NCI-H1930 (cell line): Measurements from ENCODE around the gene WFDC11.
"Not testable (repeated sequence)": the region's sequence is repeated elsewhere in the genome, so short reads cannot be mapped to it uniquely, and the experiment has no call there.

Experiments
- DNase-seq, 2 experiments: peaks; one replicate each; lab custom pipeline; 2025; lab: John Stamatoyannopoulos, UW

WFDC11 gene

DNA sequence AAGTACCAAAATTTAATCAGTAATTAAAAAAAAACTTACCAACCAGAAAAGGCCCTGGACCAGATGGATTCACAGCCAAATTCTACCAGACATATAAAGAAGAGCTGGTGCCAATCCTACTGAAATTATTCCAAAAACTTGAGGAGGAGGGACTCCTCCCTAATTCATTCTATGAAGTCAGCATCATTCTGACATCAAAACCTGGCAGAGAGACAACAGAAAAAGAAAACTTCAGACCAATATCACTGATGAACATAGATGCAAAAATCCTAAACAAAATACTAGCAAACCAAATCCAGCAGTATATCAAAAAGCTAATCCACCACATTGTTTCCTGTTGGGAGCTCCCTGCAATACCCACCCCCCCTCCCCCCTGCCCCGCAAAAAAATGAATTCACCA is at the start of gene WFDC11:
WFDC11 (minus strand) TSS at position 101 of the 400 bp plus-strand sequence. CDS start 19,639 bp downstream, outside the sequence.
- DNase-seq, result no peak

- DNase-seq, result not testable (repeated sequence)
Measured at GRCh38 chr20:45716141-45716688, 46.2 kb upstream of the WFDC11 start.

DNA sequence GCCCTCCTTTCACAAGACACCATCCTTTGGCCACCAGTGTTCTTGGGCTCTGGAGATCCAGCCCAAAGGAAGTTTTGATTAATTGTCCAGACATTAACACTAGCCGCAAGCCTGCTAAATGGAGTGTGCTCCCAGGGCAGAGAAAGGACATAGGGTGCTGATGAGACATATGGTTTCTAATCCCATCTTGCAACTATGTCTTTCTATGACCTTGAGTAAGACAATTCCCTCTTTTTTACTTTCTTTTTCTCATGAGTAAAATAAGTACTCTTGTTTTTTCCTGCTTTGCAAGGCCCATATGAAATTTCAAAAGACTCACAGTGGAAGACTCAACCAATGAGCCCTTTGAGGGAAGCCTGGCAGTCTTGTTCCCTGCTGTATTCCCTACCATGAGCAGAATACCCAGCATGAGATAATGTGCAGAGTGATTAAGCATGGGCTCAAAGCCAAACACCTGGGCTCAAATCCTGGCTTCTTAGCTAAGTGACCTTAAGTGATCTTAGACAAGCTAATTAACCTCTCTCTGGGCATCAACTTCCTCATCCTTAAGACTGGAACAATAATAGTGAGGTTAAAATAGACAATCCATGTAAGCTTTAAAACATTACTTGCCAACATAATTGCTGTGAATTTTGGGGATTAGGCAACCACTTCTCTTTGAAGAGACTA is 35.1 kb upstream of the WFDC11 start, which contains the start of gene WFDC10B:
WFDC10B (minus strand) TSS at position 51 of the 669 bp plus-strand sequence. CDS start 19,027 bp downstream, outside the sequence.
- DNase-seq, result no peak

GRCh38 chr20:45701873-45702272 is 31.8 kb upstream of the WFDC11 start, which contains the start of gene WFDC13:
Gene WFDC13, plus strand, starts transcription at chr20:45702038. Its CDS starts 86 bp downstream, at chr20:45702124.
- DNase-seq, result no peak

DNA sequence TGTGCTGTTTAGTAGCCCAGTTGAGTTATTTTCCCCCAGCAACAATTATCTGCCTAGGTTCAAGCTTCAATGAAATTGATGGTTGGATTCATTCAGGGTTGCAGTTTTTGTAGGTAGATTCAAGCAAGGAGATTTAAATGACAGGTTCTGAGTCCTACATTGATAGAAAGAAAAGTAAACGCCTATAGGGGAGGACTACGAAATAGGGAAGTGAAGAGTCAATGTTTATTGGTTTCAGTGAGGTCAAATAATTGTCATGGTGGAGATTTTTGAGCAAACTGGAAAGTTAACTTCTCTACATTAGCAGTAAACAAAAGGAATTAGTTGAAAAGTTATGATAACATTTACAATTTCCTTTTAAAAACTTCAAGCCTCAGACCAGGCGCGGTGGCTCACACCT is 31.1 kb upstream of the WFDC11 start:
- DNase-seq, result no peak

DNA sequence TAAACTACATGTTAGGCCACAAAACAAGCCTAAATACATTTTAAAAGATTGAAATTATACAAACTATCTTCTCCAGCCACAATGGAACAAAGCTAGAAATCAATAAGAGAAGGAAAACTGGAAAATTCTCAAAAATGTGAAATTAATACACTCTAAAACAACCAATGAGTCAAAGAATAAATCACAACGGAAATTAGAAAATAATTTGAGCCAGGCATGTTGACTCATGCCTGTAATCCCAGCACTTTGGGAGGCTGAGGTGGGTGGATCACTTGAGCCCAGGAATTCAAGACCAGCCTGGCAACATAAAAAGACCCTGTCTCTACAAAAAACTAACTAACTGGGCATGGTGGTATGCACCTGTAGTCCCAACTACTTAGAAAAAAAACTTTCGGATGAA is 25.5 kb upstream of the WFDC11 start:
- DNase-seq, result no peak

GRCh38 chr20:45693346-45693745 is 23.3 kb upstream of the WFDC11 start:
- not testable (repeated sequence) for DNase-seq

- DNase-seq, result no peak
Measured at GRCh38 chr20:45685896-45686295, 15.9 kb upstream of the WFDC11 start.

GRCh38 chr20:45679650-45680049 is 9.6 kb upstream of the WFDC11 start:
- DNase-seq, result no peak

- DNase-seq, result no peak
Measured at GRCh38 chr20:45672765-45673164, 2.7 kb upstream of the WFDC11 start.

DNA sequence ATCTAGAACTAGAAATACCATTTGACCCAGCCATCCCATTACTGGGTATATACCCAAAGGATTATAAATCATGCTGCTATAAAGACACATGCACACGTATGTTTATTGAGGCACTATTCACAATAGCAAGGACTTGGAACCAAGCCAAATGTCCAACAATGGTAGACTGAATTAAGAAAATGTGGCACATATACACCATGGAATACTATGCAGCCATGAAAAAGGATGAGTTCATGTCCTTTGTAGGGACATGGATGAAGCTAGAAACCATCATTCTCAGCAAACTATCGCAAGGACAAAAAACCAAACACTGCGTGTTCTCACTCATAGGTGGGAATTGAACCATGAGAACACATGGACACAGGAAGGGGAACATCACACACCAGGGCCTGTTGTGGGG is 13.0 kb downstream of the WFDC11 start:
- not testable (repeated sequence) for DNase-seq

DNA sequence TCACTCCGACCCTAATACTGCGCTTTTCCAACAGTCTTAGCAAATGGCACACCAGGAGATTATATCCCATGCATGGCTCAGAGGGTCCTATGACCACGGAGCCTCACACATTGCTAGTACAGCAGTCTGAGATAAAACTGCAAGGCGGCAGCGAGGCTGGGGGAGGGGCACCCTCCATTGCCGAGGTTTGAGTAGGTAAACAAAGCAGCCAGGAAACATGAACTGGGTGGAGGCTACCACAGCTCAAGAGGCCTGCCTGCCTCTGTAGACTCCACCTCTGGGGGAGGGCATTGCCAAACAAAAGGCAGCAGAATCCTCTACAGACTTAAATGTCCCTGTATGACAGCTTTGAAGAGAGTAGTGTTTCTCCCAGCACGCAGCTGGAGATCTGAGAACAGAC is 18.3 kb downstream of the WFDC11 start:
- DNase-seq, result not testable (repeated sequence)

GRCh38 chr20:45649312-45649863 is 20.7 kb downstream of the WFDC11 start:
- DNase-seq, result no peak

DNA sequence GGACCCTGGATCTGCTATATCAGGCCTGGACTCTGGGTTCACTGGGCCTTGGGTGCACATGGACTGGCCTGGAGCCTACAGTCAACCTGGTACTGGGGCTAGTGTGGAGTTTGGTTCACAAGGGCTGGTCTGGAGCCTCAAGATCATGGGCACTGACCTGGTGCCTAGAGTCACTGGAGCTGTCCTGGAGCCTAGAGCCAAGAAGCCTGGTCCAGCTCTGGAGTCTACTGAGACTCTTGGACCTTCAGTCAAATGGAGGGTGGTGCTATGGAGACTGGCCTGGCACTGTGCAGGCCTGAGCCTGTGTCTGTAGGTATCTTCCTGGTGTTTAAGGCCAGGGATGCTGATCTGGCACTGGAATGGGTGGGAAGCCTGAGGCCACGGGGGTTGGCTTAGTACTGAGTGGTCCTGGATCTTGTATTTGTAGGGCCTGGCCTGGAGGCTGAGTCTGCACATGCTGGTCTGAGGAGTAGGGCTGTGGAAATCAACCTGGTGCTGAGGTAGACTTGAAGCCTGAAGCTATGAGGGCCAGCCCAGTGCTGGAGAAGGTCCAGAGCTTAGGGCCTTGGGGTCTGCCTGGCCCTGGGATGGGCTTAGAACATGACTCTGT is 22.5 kb downstream of the WFDC11 start:
- DNase-seq, result no peak

DNA sequence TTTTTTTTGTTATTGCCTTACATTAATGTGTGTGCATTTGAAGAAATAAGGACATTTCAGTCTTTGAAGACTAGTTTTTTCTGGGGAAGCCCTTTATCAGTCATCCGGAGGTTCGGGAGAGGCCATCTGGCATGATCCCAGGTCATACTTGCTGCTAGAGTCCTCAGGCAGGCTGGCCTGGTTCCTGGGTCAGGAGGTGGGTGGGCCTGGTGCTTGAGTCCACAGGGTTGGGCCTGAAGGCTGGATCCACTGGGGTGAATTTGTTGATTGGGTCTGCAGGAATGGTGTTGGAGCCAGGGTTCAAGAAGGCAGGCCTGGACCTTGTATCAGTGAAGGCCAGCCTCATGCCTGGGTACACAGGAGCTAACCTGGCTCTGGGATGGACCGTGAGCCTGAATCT is 23.2 kb downstream of the WFDC11 start:
- DNase-seq, result no peak

DNA sequence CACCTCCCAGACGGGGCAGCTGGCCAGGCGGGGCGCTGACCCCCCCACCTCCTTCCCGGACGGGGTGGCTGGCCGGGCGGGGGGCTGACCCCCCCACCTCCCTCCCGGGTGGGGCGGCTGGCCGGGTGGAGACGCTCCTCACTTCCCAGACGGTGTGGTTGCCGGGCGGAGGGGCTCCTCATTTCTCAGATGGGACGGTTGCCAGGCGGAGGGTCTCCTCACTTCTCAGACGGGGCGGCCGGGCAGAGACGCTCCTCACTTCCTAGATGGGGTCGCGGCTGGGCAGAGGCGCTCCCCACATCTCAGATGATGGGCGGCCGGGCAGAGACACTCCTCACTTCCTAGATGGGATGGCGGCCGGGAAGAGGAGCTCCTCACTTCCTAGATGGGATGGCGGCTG is 24.2 kb downstream of the WFDC11 start:
- DNase-seq, result not testable (repeated sequence)

DNA sequence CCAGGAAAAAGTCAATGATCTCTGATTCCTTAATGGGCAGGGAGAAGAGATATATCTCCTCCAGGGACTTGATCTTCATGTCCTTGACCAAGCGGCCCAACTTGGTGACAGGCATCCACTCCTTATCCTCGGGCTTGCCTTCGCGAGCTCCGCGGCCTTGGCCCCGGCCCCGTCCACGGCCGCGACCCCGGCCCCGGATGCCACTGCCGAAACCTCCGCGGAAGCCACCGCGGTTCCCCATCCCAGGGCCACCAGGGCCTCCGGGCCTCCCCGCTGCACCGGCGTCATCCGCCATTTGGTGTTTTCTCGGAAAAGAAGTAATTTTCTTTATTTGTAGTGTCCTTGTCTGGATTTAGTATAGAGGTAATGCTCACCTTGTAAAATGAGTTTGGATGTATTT is 29.0 kb downstream of the WFDC11 start:
- DNase-seq, result not testable (repeated sequence)

DNA sequence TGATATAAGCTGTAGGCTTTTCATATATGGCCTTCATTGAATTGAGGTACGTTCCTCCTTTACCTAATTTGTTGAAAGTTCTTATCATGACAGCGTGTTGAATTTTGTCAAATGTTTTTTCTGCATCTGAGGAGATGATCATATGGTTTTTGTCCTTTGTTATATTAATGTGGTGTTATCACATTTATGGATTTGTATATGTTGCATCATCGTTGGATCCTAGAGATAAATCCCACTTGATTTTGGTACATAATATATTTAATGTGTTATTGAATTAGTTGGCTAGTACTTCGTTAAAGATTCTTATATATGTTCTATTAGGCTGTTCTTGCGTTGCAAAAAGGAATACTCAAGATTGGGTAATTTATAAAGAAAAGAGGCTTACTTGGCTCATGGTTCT is 30.4 kb downstream of the WFDC11 start:
- no peak for DNase-seq

DNA sequence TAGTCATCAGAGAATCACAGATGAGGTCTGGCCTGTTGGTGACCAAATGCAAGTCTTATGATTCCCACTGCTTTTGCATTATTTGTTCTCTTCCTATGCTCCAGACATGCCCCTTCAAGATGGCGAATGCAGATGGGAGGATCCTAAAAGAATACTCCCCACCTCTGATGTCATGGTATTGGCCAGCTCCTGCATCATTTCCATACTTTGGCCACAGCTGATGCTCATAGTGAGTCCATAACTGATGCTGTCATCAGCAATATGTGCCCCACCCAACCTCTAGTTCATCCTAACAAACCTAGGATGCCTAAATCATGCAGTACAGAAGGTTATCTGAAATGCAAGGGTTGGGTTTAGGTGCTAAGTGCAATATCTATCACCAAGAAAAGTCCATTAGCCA is 33.5 kb downstream of the WFDC11 start:
- no peak for DNase-seq

DNA sequence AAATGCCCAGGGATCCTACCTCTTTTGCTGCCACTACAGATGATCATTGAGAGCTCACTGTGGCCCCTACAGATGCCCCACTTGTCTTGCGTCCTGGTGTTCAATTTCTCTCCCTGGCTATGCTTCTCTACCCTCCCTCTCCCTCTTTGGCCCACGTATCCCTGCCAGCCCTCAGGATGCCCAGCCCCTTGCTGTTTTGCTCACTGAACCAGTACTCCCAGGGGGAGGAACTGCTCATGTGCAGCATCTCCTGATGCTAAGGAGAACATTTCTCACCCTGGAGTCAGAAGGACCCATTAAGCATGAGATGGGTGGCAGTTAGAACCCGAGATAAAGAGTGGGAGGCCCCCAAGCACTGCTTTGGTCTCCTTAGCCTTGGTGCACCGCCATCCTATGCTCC is 38.9 kb downstream of the WFDC11 start, which contains the start of gene WFDC9:
WFDC9 (minus strand) TSS at position 101 of the 400 bp plus-strand sequence. CDS start 21,103 bp downstream, outside the sequence.
- no peak for DNase-seq

DNA sequence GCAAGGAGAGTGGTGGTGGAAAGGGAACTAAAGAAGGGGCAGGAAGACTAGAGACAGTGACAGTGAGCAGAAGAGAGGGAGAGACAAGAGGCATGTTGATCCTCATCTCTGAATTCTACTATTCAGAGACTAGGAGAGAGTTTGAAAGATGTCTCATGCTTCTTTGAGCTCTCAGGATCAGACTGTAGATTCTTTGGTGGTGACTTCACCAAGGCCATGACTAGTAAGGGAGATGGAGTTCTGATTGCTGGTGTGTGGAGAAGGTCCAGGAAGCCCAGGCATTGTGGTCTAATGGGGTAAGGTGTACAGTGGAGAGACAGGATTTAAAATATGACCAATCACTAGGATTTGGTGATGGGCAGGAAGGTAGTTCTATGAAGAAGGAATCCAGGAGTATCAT is 39.7 kb downstream of the WFDC11 start:
- no peak for DNase-seq

DNA sequence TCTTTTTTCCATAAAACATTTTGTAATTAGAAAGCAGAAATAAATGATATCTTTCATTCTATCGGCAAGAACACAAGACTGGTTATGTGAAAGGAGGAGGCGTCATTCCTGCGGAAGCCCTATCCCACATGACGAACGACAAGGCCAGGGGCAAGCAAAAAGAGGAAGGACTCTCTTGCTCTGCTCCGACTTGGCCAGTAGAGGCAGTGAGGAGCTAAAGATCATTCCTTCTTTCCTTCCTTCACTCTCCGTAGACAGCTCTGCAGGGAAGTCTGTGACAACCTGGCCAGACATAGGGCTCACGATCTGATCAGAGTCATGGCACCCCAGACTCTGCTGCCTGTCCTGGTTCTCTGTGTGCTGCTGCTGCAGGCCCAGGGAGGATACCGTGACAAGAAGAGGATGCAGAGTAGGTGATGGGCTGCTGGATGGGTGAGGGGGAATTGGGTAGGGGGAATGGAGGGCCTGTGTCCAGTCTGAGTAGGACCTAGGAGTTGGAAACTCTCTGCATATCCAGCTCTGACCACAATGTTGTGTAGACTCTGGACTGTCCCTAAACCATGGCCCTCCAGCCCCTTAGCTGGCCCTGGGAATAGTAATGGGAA is 40.4 kb downstream of the WFDC11 start, which contains the start of gene WFDC10A:
WFDC10A (plus strand) TSS at position 244 of the 605 bp plus-strand sequence; CDS start at position 319, 75 bp downstream.
- DNase-seq, result peak in 1 of 2 experiments; percentile 29
